ENCODE results near the gene TTC12.

Gene TTC12

DNA sequence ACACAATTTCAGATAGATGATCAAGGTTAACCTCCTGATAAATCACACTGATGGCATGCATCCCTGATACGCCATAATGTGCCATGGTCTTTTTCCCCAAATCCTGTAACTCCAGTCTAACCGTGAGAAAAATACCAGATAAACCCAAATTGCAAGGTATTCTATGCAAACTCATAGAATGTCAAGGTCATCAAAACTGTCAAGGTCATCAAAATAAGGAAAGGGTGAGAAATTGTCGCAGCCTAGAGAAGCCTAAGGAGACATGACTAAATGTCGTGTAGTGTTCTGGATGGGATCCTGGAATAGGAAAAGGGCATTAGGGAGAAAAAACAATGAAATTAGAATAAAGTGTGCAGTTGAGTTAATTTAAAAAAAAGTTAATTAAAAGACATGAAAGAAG is 4.7 kb downstream of the TTC12 start:
- Histone ChIP-seq H3K36me3 (ENCODE audit: control insufficient read depth, insufficient read depth, low read length) (no peaks in the 10 kb centered on the region), H3K27me3 (ENCODE audit: control insufficient read depth, insufficient read depth, low read length, poor library complexity, severe bottlenecking) (peaks cover 1% of the 10 kb centered on the region), H3K4me3 (ENCODE audit: insufficient read depth, low read depth, low read length) (no peak overlapping the region), H3K27ac (ENCODE audit: insufficient read depth, low read depth, low read length, poor library complexity, severe bottlenecking) (no peak overlapping the region), H3K9me3 (ENCODE audit: control insufficient read depth, low read length) (no peaks in the 10 kb centered on the region), H3K4me1 (ENCODE audit: control insufficient read depth, insufficient read depth, low read length) (peaks cover 7% of the 10 kb centered on the region)
- 91 to 93% methylated on average over 4 of the region's 4 CpGs for WGBS, 2 experiments

DNA sequence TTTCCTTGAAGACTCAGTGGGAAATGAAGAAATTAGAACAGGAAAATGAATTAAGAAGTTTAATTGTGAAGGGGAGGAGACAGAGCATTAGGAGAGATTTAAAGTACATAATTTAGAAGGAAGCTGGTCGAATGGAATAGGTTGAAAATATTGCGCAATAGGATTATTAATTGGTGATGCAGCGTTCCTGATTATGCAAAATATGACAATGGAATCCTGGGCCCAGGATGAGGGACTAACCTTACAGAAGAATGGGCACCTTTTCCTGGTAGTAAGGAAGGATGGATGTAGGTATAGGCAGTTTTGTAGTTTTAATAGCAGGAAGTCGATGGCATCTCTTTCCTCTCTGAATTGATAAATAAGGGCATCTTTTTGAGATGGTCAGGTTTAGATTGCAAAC is 7.8 kb downstream of the TTC12 start:
- no peak overlapping the region for H3K27ac ChIP-seq (ENCODE audit: insufficient read depth, low read depth, low read length, poor library complexity, severe bottlenecking)
- H3K9me3 ChIP-seq (ENCODE audit: control insufficient read depth, low read length) = no peaks in the 10 kb centered on the region
- H3K27me3 ChIP-seq (ENCODE audit: control insufficient read depth, insufficient read depth, low read length, poor library complexity, severe bottlenecking) = no peaks in the 10 kb centered on the region
- H3K36me3 ChIP-seq (ENCODE audit: control insufficient read depth, insufficient read depth, low read length) = no peaks in the 10 kb centered on the region
- no peaks in the 10 kb centered on the region for H3K4me1 ChIP-seq (ENCODE audit: control insufficient read depth, insufficient read depth, low read length)
- H3K4me3 ChIP-seq (ENCODE audit: insufficient read depth, low read depth, low read length) = no peak overlapping the region
- 93% methylated on average over 3 of the region's 4 CpGs for WGBS, 2 experiments

- Histone ChIP-seq H3K36me3 (ENCODE audit: control insufficient read depth, insufficient read depth, low read length) (no peaks in the 10 kb centered on the region), H3K4me1 (ENCODE audit: control insufficient read depth, insufficient read depth, low read length) (no peaks in the 10 kb centered on the region), H3K4me3 (ENCODE audit: insufficient read depth, low read depth, low read length) (no peak overlapping the region), H3K27me3 (ENCODE audit: control insufficient read depth, insufficient read depth, low read length, poor library complexity, severe bottlenecking) (no peaks in the 10 kb centered on the region), H3K9me3 (ENCODE audit: control insufficient read depth, low read length) (no peaks in the 10 kb centered on the region), H3K27ac (ENCODE audit: insufficient read depth, low read depth, low read length, poor library complexity, severe bottlenecking) (no peak overlapping the region)
- 92 to 96% methylated on average over 5 of the region's 5 CpGs for WGBS, 2 experiments
Observed at GRCh38 chr11:113324250-113324649, 9.9 kb downstream of the TTC12 start.

DNA sequence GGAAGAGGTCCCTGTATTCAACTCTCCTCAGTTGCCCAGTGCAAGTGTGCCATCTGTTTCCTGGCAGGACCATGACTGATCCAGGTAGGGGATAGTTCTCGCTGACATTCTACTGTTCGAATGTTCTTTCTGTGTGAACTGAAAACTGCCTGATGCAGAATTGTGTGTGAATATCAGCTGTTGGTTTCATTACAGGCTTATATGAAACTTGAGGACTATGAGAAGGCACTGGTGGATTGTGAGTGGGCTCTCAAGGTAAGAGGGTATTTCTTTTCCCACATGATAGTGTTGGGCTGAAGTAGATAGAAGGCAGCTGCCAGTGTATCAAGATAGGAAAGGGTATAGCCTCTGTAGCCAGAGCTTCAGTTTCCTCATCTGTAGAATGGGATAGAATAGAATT is 15.3 kb downstream of the TTC12 start:
- Histone ChIP-seq H3K27ac (ENCODE audit: insufficient read depth, low read depth, low read length, poor library complexity, severe bottlenecking) (no peak overlapping the region), H3K27me3 (ENCODE audit: control insufficient read depth, insufficient read depth, low read length, poor library complexity, severe bottlenecking) (no peaks in the 10 kb centered on the region), H3K36me3 (ENCODE audit: control insufficient read depth, insufficient read depth, low read length) (no peaks in the 10 kb centered on the region), H3K4me3 (ENCODE audit: insufficient read depth, low read depth, low read length) (no peak overlapping the region), H3K9me3 (ENCODE audit: control insufficient read depth, low read length) (no peaks in the 10 kb centered on the region), H3K4me1 (ENCODE audit: control insufficient read depth, insufficient read depth, low read length) (peaks cover 10% of the 10 kb centered on the region)
- WGBS, 2 experiments = 93 to 96% methylated on average over 2 of the region's 2 CpGs

DNA sequence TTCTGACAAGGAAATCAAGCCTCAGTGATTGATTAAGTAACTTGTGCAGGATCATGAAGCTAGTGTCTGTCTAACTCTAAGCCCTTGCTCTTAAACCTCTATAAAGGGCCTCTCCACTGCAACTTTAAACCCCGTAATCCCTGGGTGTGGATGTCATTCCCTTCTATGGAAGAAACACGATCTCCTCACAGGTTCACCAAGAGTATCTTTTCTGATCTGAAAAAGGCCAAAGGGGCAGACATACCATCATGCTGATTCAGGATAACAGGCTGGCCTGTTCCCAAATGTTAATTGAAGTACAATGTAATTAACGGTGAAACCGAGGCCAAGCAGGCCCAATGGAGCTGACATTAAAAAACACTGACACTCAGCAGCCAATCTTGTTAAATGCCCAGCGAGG is 17.1 kb downstream of the TTC12 start:
- H3K9me3 ChIP-seq (ENCODE audit: control insufficient read depth, low read length) = no peaks in the 10 kb centered on the region
- no peak overlapping the region for H3K27ac ChIP-seq (ENCODE audit: insufficient read depth, low read depth, low read length, poor library complexity, severe bottlenecking)
- H3K4me3 ChIP-seq (ENCODE audit: insufficient read depth, low read depth, low read length) = no peak overlapping the region
- 79 to 83% methylated on average over 5 of the region's 5 CpGs for WGBS, 2 experiments
- peaks cover 10% of the 10 kb centered on the region for H3K4me1 ChIP-seq (ENCODE audit: control insufficient read depth, insufficient read depth, low read length)
- no peaks in the 10 kb centered on the region for H3K27me3 ChIP-seq (ENCODE audit: control insufficient read depth, insufficient read depth, low read length, poor library complexity, severe bottlenecking)
- peaks cover 3% of the 10 kb centered on the region for H3K36me3 ChIP-seq (ENCODE audit: control insufficient read depth, insufficient read depth, low read length)

GRCh38 chr11:113332023-113332422 is 17.6 kb downstream of the TTC12 start:
- Histone ChIP-seq H3K36me3 (ENCODE audit: control insufficient read depth, insufficient read depth, low read length) (peaks cover 3% of the 10 kb centered on the region), H3K4me3 (ENCODE audit: insufficient read depth, low read depth, low read length) (no peak overlapping the region), H3K4me1 (ENCODE audit: control insufficient read depth, insufficient read depth, low read length) (peaks cover 10% of the 10 kb centered on the region), H3K27me3 (ENCODE audit: control insufficient read depth, insufficient read depth, low read length, poor library complexity, severe bottlenecking) (no peaks in the 10 kb centered on the region), H3K9me3 (ENCODE audit: control insufficient read depth, low read length) (no peaks in the 10 kb centered on the region), H3K27ac (ENCODE audit: insufficient read depth, low read depth, low read length, poor library complexity, severe bottlenecking) (no peak overlapping the region)
- 94 to 95% methylated on average over 7 of the region's 7 CpGs for WGBS, 2 experiments

GRCh38 chr11:113332638-113333329 is 18.4 kb downstream of the TTC12 start:
- Histone ChIP-seq H3K4me3 (ENCODE audit: insufficient read depth, low read depth, low read length) (no peak overlapping the region), H3K4me1 (ENCODE audit: control insufficient read depth, insufficient read depth, low read length) (peaks cover 10% of the 10 kb centered on the region), H3K36me3 (ENCODE audit: control insufficient read depth, insufficient read depth, low read length) (peaks cover 3% of the 10 kb centered on the region), H3K27me3 (ENCODE audit: control insufficient read depth, insufficient read depth, low read length, poor library complexity, severe bottlenecking) (no peaks in the 10 kb centered on the region), H3K9me3 (ENCODE audit: control insufficient read depth, low read length) (no peaks in the 10 kb centered on the region), H3K27ac (ENCODE audit: insufficient read depth, low read depth, low read length, poor library complexity, severe bottlenecking) (no peak overlapping the region)
- 95 to 98% methylated on average over 6 of the region's 6 CpGs for WGBS, 2 experiments

GRCh38 chr11:113334183-113334582 is 19.8 kb downstream of the TTC12 start:
- Histone ChIP-seq H3K36me3 (ENCODE audit: control insufficient read depth, insufficient read depth, low read length) (peaks cover 3% of the 10 kb centered on the region), H3K27me3 (ENCODE audit: control insufficient read depth, insufficient read depth, low read length, poor library complexity, severe bottlenecking) (no peaks in the 10 kb centered on the region), H3K9me3 (ENCODE audit: control insufficient read depth, low read length) (no peaks in the 10 kb centered on the region), H3K4me3 (ENCODE audit: insufficient read depth, low read depth, low read length) (no peak overlapping the region), H3K4me1 (ENCODE audit: control insufficient read depth, insufficient read depth, low read length) (peaks cover 10% of the 10 kb centered on the region), H3K27ac (ENCODE audit: insufficient read depth, low read depth, low read length, poor library complexity, severe bottlenecking) (no peak overlapping the region)
- 93 to 100% methylated on average over 1 of the region's 1 CpG for WGBS, 2 experiments

DNA sequence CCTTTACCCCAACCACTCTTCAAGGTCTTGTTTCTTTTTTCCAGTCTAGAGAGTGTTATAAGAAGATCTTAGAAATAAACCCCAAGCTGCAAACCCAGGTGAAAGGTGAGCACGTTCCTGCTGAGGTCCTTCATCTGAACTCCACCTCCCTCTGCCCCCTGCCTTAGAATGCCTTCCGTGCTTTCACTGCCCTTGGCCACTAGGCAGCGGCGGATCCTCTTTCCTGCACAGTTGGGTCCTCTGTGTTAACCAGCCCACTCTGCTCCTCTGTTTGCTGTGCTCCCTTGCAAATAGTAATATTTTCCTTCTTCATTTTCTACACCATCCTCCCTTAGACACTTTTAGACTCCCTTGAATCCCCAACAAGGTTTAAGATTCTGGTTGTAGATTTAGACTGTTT is 24.3 kb downstream of the TTC12 start:
- 56 to 57% methylated on average over 4 of the region's 4 CpGs for WGBS, 2 experiments
- no peaks in the 10 kb centered on the region for H3K4me1 ChIP-seq (ENCODE audit: control insufficient read depth, insufficient read depth, low read length)

DNA sequence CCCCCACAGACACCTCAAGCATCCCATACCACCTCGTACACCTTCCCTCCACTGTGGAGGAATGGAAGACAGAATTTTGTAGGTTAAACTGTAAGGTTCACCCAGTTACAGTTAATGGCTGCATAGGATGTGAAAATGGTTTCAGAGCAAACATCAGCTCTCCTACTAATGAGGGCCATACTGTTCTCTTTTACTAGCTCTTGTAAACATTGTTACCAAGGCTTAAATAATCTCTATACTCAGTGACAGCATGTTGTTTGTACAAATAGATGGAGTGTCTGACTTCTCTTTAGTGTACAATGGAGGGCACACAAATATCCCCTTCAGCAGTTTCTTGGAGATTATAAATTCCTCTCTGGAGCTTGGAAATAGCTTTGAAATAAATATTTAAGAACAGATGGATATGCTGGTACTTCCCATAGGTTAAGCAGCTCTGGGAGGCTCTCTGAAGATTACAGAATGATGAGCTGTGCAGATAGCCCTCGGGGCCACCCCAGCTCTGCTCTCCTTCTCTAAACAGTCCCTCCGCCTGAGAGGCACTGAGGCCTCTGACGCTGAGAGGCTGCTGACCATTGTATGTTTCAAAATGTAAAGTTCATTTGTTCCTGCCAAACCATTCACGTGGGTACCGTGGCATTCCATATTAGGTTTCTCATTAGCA is 25.7 kb downstream of the TTC12 start:
- Histone ChIP-seq H3K27ac (ENCODE audit: insufficient read depth, low read depth, low read length, poor library complexity, severe bottlenecking) (no peak overlapping the region), H3K36me3 (ENCODE audit: control insufficient read depth, insufficient read depth, low read length) (peaks cover 2% of the 10 kb centered on the region)
- WGBS, 2 experiments = 91 to 93% methylated on average over 5 to 6 of the region's 6 CpGs

More for the DNA sequence above, 24.3 kb downstream of the TTC12 start:
- Histone ChIP-seq H3K27ac (ENCODE audit: insufficient read depth, low read depth, low read length, poor library complexity, severe bottlenecking) (no peak overlapping the region), H3K4me3 (ENCODE audit: insufficient read depth, low read depth, low read length) (no peak overlapping the region), H3K27me3 (ENCODE audit: control insufficient read depth, insufficient read depth, low read length, poor library complexity, severe bottlenecking) (no peaks in the 10 kb centered on the region), H3K9me3 (ENCODE audit: control insufficient read depth, low read length) (no peaks in the 10 kb centered on the region), H3K36me3 (ENCODE audit: control insufficient read depth, insufficient read depth, low read length) (peaks cover 3% of the 10 kb centered on the region)

More for the DNA sequence above, 25.7 kb downstream of the TTC12 start:
- no peaks in the 10 kb centered on the region for H3K4me1 ChIP-seq (ENCODE audit: control insufficient read depth, insufficient read depth, low read length)
- no peaks in the 10 kb centered on the region for H3K9me3 ChIP-seq (ENCODE audit: control insufficient read depth, low read length)
- H3K27me3 ChIP-seq (ENCODE audit: control insufficient read depth, insufficient read depth, low read length, poor library complexity, severe bottlenecking) = no peaks in the 10 kb centered on the region
- H3K4me3 ChIP-seq (ENCODE audit: insufficient read depth, low read depth, low read length) = no peak overlapping the region
